GM12878 (cell line): Measurements from ENCODE around the gene CHMP4A. TPM values are rescaled to one million over a fixed set of nuclear protein-coding genes. Genes with fewer than 3 reads are reported as not detected.

Source experiments
- ATAC-seq: fragments of 200-7000 bp; cut with Tn5 transposase; 3 replicates; pipeline ENCODE4 v1.9.1; 2020; ENCODE audit warnings: mild to moderate bottlenecking, moderate library complexity
- BruUV-seq: library from RNA; stranded (reverse); fragments of 400-500 nt; replicated peaks from 2 replicates; lab custom pipeline; 2021; lab: Mats Ljungman, UMichigan
- CTCF ChIA-PET: fragments of 300-600 bp; sonication (Branson Sonifier 250); formaldehyde crosslinking; extraction: SDS; loops from one replicate; lab custom pipeline; 2021; ENCODE audit warnings: inconsistent platforms; lab: Yijun Ruan, JAX
- POLR2A ChIA-PET: fragments of 350-600 bp; formaldehyde crosslinking; extraction: SDS; loops from one replicate; lab custom pipeline; 2021; ENCODE audit warnings: inconsistent platforms; lab: Charles Lee
- RAD21 ChIA-PET: fragments of 300-600 bp; sonication (Branson Sonifier 250); formaldehyde crosslinking; loops from one replicate; lab custom pipeline; 2023; ENCODE audit warnings: antibody characterized with exemption; ENCODE audit not compliant: unreplicated experiment; lab: Charles Lee
- SMC1A ChIA-PET: fragments of 300-600 bp; sonication (Branson Sonifier 250); formaldehyde crosslinking; loops from one replicate; lab custom pipeline; 2023; ENCODE audit not compliant: unreplicated experiment, uncharacterized antibody; lab: Charles Lee
- DNase-seq: peaks from one replicate; pipeline ENCODE4 v3.0.0-alpha.2; 2011; ENCODE audit warnings: low read depth, low spot score
- FAIRE-seq: peaks from 3 replicates; lab custom pipeline; 2011; peaks lifted over from hg19 to GRCh38; lab: Jason Lieb, UNC
- H2AFZ ChIP-seq: 2 replicates; pipeline ENCODE4 v1.6.0; 2011; ENCODE audit warnings: low read depth, low read length, control low read depth; ENCODE audit not compliant: control insufficient read depth
- H3K27ac ChIP-seq: 2 replicates; pipeline ENCODE4 v1.5.1; 2011; ENCODE audit warnings: control low read depth; ENCODE audit not compliant: control insufficient read depth, insufficient read depth
- H3K27me3 ChIP-seq, 2 experiments: replicated peaks in 1 of 2; 2 replicates each; pipeline versions ENCODE4 v1.6.0 to v1.6.1; 2011; ENCODE audit warnings: low read length in 1 of 2; ENCODE audit not compliant: control insufficient read depth in 2 of 2, insufficient read depth in 2 of 2
- H3K36me3 ChIP-seq, 2 experiments: 2 replicates each; pipeline ENCODE4 v1.5.1; 2011; ENCODE audit warnings: low read length in 1 of 2; ENCODE audit not compliant: control insufficient read depth in 2 of 2, insufficient read depth in 2 of 2
- H3K4me1 ChIP-seq: 2 replicates; pipeline ENCODE4 v1.6.1; 2011; ENCODE audit warnings: mild to moderate bottlenecking, low read length, moderate library complexity, mixed read lengths; ENCODE audit not compliant: control insufficient read depth, insufficient read depth
- H3K4me2 ChIP-seq: 2 replicates; pipeline ENCODE4 v1.6.0; 2011; ENCODE audit warnings: control low read depth; ENCODE audit not compliant: control insufficient read depth, insufficient read depth
- H3K4me3 ChIP-seq: fragments of 200-600 bp; sonication (generic); 2 replicates; pipeline ENCODE4 v1.5.1; 2016
- H3K79me2 ChIP-seq: 2 replicates; pipeline ENCODE4 v1.6.0; 2011; ENCODE audit warnings: low read length; ENCODE audit not compliant: control insufficient read depth, insufficient read depth
- H3K9ac ChIP-seq: 2 replicates; pipeline ENCODE4 v1.8.0; 2011; ENCODE audit warnings: low read length, control low read depth, mixed read lengths; ENCODE audit not compliant: control insufficient read depth, insufficient read depth
- H3K9me3 ChIP-seq: replicated peaks from 3 replicates; pipeline ENCODE4 v1.5.1; 2011; ENCODE audit warnings: mild to moderate bottlenecking, low read length; ENCODE audit not compliant: control insufficient read depth, insufficient read depth
- H4K20me1 ChIP-seq: 2 replicates; pipeline ENCODE4 v1.6.0; 2011; ENCODE audit not compliant: control insufficient read depth, insufficient read depth
- ATF2 ChIP-seq: IDR thresholded peaks from 2 replicates; pipeline ENCODE4 v1.6.1; 2012; ENCODE audit warnings: low read length, inconsistent platforms
- CEBPB ChIP-seq, 2 experiments: fragments of 150-350 bp in 1 of 2; IDR thresholded peaks; 2 replicates each; pipeline ENCODE4 v1.6.1; 2012 to 2014; ENCODE audit warnings: low read depth in 2 of 2, low read length in 2 of 2, borderline replicate concordance in 1 of 2, inconsistent platforms in 1 of 2
- CHD2 ChIP-seq: IDR thresholded peaks from 2 replicates; pipeline ENCODE4 v1.6.1; 2011; ENCODE audit warnings: low read depth, low read length, improper control_type of control experiment, borderline replicate concordance
- FOXK2 ChIP-seq: fragments of 450-650 bp; IDR thresholded peaks from 2 replicates; pipeline ENCODE4 v1.6.1; 2017; ENCODE audit warnings: mild to moderate bottlenecking, moderate library complexity
- IKZF2 ChIP-seq, 2 experiments: fragments of 450-650 bp; IDR thresholded peaks; 2 replicates each; pipeline ENCODE4 v1.6.1; 2017; ENCODE audit warnings: mild to moderate bottlenecking in 2 of 2, moderate library complexity in 2 of 2
- NR2C2 ChIP-seq: IDR thresholded peaks from 2 replicates; pipeline ENCODE4 v1.6.1; 2011; ENCODE audit warnings: borderline replicate concordance, low read depth; ENCODE audit not compliant: control insufficient read depth, insufficient read length
- POLR2AphosphoS5 ChIP-seq: IDR thresholded peaks from 2 replicates; pipeline ENCODE4 v1.6.1; 2011; ENCODE audit warnings: mild to moderate bottlenecking, low read length, inconsistent platforms
- SUZ12 ChIP-seq: fragments of 200-600 bp; sonication (generic); IDR thresholded peaks from one replicate; pipeline ENCODE4 v1.6.1; 2018; ENCODE audit warnings: antibody characterized with exemption, mild to moderate bottlenecking; ENCODE audit not compliant: unreplicated experiment
- ZBTB4 ChIP-seq: fragments of 450-650 bp; formaldehyde crosslinking; IDR thresholded peaks from 2 replicates; pipeline ENCODE4 v1.4.0; 2022; ENCODE audit warnings: mild to moderate bottlenecking, moderate library complexity
- ZSCAN29 ChIP-seq: fragments of 450-650 bp; IDR thresholded peaks from 2 replicates; pipeline ENCODE4 v1.6.1; 2017; ENCODE audit warnings: mild to moderate bottlenecking, moderate library complexity
- WGBS: methylation state at CpG from one replicate; pipeline ENCODE4 v1.1.6; 2016; ENCODE audit warnings: low lambda C conversion rate; ENCODE audit not compliant: insufficient replicate concordance, insufficient coverage; ENCODE audit errors: missing lambda C conversion rate; 5-methylcytosine and 5-hydroxymethylcytosine counted together
- in situ Hi-C: fragments of 300-500 bp; cut with MboI; formaldehyde crosslinking; loops from 9 replicates; pipeline ENCODE4 v1.14.3; 2018; ENCODE audit warnings: mixed read lengths
- intact Hi-C: fragments of 100-400 bp; cut with micrococcal nuclease; formaldehyde crosslinking; loops from one replicate; pipeline ENCODE4 v1.14.2; 2022; ENCODE audit not compliant: unreplicated experiment
- polyA plus RNA-seq, 11 experiments: library from polyadenylated mRNA; depleted of rRNA in 4 of 11; unstranded in 6 of 11; stranded (reverse) in 5 of 11; fragments of >200 nt; fragmentation: Nextera tagmentation in 4 of 11; fragmentation: Illumina TruSeq in 1 of 11; extraction: Ambion mirVana in 4 of 11; extraction: Trizol in 1 of 11; gene quantifications; 1 replicate in 1 of 11; 2 replicates in 10 of 11; pipeline versions ENCODE4 v1.2.1 to v1.2.3, GENCODE V29; 2011 to 2016; ENCODE audit warnings: inconsistent platforms in 2 of 11, missing spikeins in 2 of 11, low read depth in 1 of 11
- total RNA-seq, 4 experiments: library from RNA; depleted of rRNA in 3 of 4; stranded (reverse); fragments of >200 nt in 3 of 4; fragmentation: Illumina TruSeq in 1 of 4; extraction: Trizol in 1 of 4; gene quantifications; 2 replicates each; pipeline versions ENCODE4 v1.2.1 to v1.2.3, GENCODE V29; 2013 to 2021
- TF ChIP-seq, protein P1 (sequence below): fragments of 150-350 bp; IDR thresholded peaks from 2 replicates; pipeline ENCODE4 v1.6.1; 2014; ENCODE audit warnings: mild to moderate bottlenecking, low read depth, low read length
- TF ChIP-seq, protein P2 (sequence below): fragments of 450-650 bp; IDR thresholded peaks from 2 replicates; pipeline ENCODE4 v1.6.1; 2014; ENCODE audit warnings: mild to moderate bottlenecking
- TF ChIP-seq, protein P3 (sequence below): fragments of 450-650 bp; IDR thresholded peaks from 2 replicates; pipeline ENCODE4 v1.6.1; 2018; ENCODE audit warnings: mild to moderate bottlenecking, low read depth, moderate library complexity; ENCODE audit not compliant: partially characterized antibody

CHMP4A gene
- total and polyA plus RNA-seq, 10 of the 15 experiments (the other 5 are each of a cell fraction or from before 2014, with no cell fraction given) = 35.5 to 151 (median 84.7) TPM

- POLR2A ChIA-PET = interaction anchor here (0.5 to 0.9 kb wide), 2 partner anchors 14 to 65 kb away, joined by 3 to 5 read pairs; partner anchors contain the start of gene RABGGTA
- SMC1A ChIA-PET = interaction anchor here (0.8 kb wide), 1 partner anchor 17 kb away, joined by 3 read pairs; no protein-coding TSS in a partner anchor
- H3K79me2 ChIP-seq = no peaks in the 10 kb centered on the region
- H3K27ac ChIP-seq = no peak overlapping the region
- FAIRE-seq (no peak), ATAC-seq (no peak), DNase-seq (no peak)
- peaks cover 0 to 3% of the 10 kb centered on the region in 2 experiments; a peak in 2 of 4 replicates for H3K36me3 ChIP-seq
- RAD21 ChIA-PET = no interaction called here
- H4K20me1 ChIP-seq = no peaks in the 10 kb centered on the region
- no peak overlapping the region for H3K4me2 ChIP-seq
- in situ Hi-C loops (no loop called here), intact Hi-C loops (no loop called here)
- TF ChIP-seq CEBPB (IDR thresholded peaks at IDR 0.05; ENCODE audit: borderline replicate concordance in 1 of 2, low read depth in 2 of 2, low read length in 2 of 2) (no peak), FOXK2 (no peak), POLR2AphosphoS5 (no peak), SUZ12 (no peak), CHD2 (no peak), ZBTB4 (no peak), IKZF2 (IDR thresholded peaks at IDR 0.05) (no peak), NR2C2 (no peak), ATF2 (no peak), ZSCAN29 (no peak)
- TF ChIP-seq, protein P1, sequence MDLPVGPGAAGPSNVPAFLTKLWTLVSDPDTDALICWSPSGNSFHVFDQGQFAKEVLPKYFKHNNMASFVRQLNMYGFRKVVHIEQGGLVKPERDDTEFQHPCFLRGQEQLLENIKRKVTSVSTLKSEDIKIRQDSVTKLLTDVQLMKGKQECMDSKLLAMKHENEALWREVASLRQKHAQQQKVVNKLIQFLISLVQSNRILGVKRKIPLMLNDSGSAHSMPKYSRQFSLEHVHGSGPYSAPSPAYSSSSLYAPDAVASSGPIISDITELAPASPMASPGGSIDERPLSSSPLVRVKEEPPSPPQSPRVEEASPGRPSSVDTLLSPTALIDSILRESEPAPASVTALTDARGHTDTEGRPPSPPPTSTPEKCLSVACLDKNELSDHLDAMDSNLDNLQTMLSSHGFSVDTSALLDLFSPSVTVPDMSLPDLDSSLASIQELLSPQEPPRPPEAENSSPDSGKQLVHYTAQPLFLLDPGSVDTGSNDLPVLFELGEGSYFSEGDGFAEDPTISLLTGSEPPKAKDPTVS = no peak
- TF ChIP-seq, protein P2, sequence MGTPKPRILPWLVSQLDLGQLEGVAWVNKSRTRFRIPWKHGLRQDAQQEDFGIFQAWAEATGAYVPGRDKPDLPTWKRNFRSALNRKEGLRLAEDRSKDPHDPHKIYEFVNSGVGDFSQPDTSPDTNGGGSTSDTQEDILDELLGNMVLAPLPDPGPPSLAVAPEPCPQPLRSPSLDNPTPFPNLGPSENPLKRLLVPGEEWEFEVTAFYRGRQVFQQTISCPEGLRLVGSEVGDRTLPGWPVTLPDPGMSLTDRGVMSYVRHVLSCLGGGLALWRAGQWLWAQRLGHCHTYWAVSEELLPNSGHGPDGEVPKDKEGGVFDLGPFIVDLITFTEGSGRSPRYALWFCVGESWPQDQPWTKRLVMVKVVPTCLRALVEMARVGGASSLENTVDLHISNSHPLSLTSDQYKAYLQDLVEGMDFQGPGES = no peak
- TF ChIP-seq, protein P3, sequence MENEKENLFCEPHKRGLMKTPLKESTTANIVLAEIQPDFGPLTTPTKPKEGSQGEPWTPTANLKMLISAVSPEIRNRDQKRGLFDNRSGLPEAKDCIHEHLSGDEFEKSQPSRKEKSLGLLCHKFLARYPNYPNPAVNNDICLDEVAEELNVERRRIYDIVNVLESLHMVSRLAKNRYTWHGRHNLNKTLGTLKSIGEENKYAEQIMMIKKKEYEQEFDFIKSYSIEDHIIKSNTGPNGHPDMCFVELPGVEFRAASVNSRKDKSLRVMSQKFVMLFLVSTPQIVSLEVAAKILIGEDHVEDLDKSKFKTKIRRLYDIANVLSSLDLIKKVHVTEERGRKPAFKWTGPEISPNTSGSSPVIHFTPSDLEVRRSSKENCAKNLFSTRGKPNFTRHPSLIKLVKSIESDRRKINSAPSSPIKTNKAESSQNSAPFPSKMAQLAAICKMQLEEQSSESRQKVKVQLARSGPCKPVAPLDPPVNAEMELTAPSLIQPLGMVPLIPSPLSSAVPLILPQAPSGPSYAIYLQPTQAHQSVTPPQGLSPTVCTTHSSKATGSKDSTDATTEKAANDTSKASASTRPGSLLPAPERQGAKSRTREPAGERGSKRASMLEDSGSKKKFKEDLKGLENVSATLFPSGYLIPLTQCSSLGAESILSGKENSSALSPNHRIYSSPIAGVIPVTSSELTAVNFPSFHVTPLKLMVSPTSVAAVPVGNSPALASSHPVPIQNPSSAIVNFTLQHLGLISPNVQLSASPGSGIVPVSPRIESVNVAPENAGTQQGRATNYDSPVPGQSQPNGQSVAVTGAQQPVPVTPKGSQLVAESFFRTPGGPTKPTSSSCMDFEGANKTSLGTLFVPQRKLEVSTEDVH = no peak
- BruUV-seq = no TSS peak
- no peak overlapping the region for H2AFZ ChIP-seq
- no peak overlapping the region for H3K9ac ChIP-seq
- H3K27me3 ChIP-seq = no peaks in the 10 kb centered on the region
- CTCF ChIA-PET = interaction anchor here (1.8 kb wide), 1 partner anchor 13 kb away, joined by 8 read pairs; no protein-coding TSS in a partner anchor
- H3K9me3 ChIP-seq = no peaks in the 10 kb centered on the region
- 64% methylated on average over 4 of the region's 4 CpGs for WGBS
- H3K4me3 ChIP-seq = no peak overlapping the region
- H3K4me1 ChIP-seq = no peaks in the 10 kb centered on the region
These were observed 43.7 kb upstream of the CHMP4A start for GRCh38 chr14:24256960-24257359.
